Measurements from ENCODE around the gene CHST11.

Gene CHST11

GRCh38 chr12:104751594-104751993 is 294.8 kb downstream of the CHST11 start:
- Histone ChIP-seq H3K4me1 (ENCODE audit: control insufficient read depth, low read length) (peaks cover 20% of the 10 kb centered on the region), H3K27me3 (ENCODE audit: control insufficient read depth, low read length) (peaks cover 9% of the 10 kb centered on the region; the same call in 1 of the 2 replicates), H3K4me3 (ENCODE audit: low read length) (no peak overlapping the region), H3K79me2 (ENCODE audit: control insufficient read depth, low read length) (no peaks in the 10 kb centered on the region), H3K27ac (ENCODE audit: low read depth, low read length) (no peak overlapping the region), H3K4me2 (ENCODE audit: low read length) (no peak overlapping the region), H3K9me2 (replicated peaks; ENCODE audit: control insufficient read depth, low read length) (no peaks in the 10 kb centered on the region), H3K9me3 (ENCODE audit: control insufficient read depth, insufficient read depth, low read length) (no peaks in the 10 kb centered on the region), H4K20me1 (ENCODE audit: control insufficient read depth, insufficient read depth, low read depth, low read length) (peaks cover 3% of the 10 kb centered on the region; the same call in 1 of the 2 replicates), H3K36me3 (ENCODE audit: control insufficient read depth, low read length) (no peaks in the 10 kb centered on the region), H3F3A (ENCODE audit: control insufficient read depth, insufficient read depth) (no peaks in the 10 kb centered on the region)
- TF ChIP-seq EZH2phosphoT487 (IDR thresholded peaks at IDR 0.05; ENCODE audit: borderline replicate concordance, low read length), result no peak
- no peak for TF ChIP-seq CTCF (IDR thresholded peaks at IDR 0.05; ENCODE audit: low read depth, low read length, poor library complexity, severe bottlenecking)

GRCh38 chr12:104752016-104752415 is 295.3 kb downstream of the CHST11 start:
- H3K36me3 ChIP-seq (ENCODE audit: control insufficient read depth, low read length), result no peaks in the 10 kb centered on the region
- no peaks in the 10 kb centered on the region for H3F3A ChIP-seq (ENCODE audit: control insufficient read depth, insufficient read depth)
- no peak overlapping the region for H3K27ac ChIP-seq (ENCODE audit: low read depth, low read length)
- no peaks in the 10 kb centered on the region for H3K79me2 ChIP-seq (ENCODE audit: control insufficient read depth, low read length)
- H3K4me3 ChIP-seq (ENCODE audit: low read length), result no peak overlapping the region
- peaks cover 8% of the 10 kb centered on the region; the same call in 1 of the 2 replicates for H3K27me3 ChIP-seq (ENCODE audit: control insufficient read depth, low read length)
- H3K9me3 ChIP-seq (ENCODE audit: control insufficient read depth, insufficient read depth, low read length), result no peaks in the 10 kb centered on the region
- H3K9me2 ChIP-seq (replicated peaks; ENCODE audit: control insufficient read depth, low read length), result no peaks in the 10 kb centered on the region
- peaks cover 20% of the 10 kb centered on the region for H3K4me1 ChIP-seq (ENCODE audit: control insufficient read depth, low read length)
- peaks cover 2% of the 10 kb centered on the region; the same call in 1 of the 2 replicates for H4K20me1 ChIP-seq (ENCODE audit: control insufficient read depth, insufficient read depth, low read depth, low read length)
- TF ChIP-seq EZH2phosphoT487 (IDR thresholded peaks at IDR 0.05; ENCODE audit: borderline replicate concordance, low read length), result no peak
- no peak for TF ChIP-seq CTCF (IDR thresholded peaks at IDR 0.05; ENCODE audit: low read depth, low read length, poor library complexity, severe bottlenecking)
- no peak overlapping the region for H3K4me2 ChIP-seq (ENCODE audit: low read length)

GRCh38 chr12:104752881-104753280 is 296.1 kb downstream of the CHST11 start:
- TF ChIP-seq CTCF (IDR thresholded peaks at IDR 0.05; ENCODE audit: low read depth, low read length, poor library complexity, severe bottlenecking) (no peak), EZH2phosphoT487 (IDR thresholded peaks at IDR 0.05; ENCODE audit: borderline replicate concordance, low read length) (no peak)
- Histone ChIP-seq H3K27ac (ENCODE audit: low read depth, low read length) (no peak overlapping the region), H3K36me3 (ENCODE audit: control insufficient read depth, low read length) (no peaks in the 10 kb centered on the region), H3K4me1 (ENCODE audit: control insufficient read depth, low read length) (peaks cover 20% of the 10 kb centered on the region), H3K9me2 (replicated peaks; ENCODE audit: control insufficient read depth, low read length) (no peaks in the 10 kb centered on the region), H3K79me2 (ENCODE audit: control insufficient read depth, low read length) (no peaks in the 10 kb centered on the region), H4K20me1 (ENCODE audit: control insufficient read depth, insufficient read depth, low read depth, low read length) (no peaks in the 10 kb centered on the region), H3F3A (ENCODE audit: control insufficient read depth, insufficient read depth) (no peaks in the 10 kb centered on the region), H3K4me2 (ENCODE audit: low read length) (no peak overlapping the region), H3K9me3 (ENCODE audit: control insufficient read depth, insufficient read depth, low read length) (no peaks in the 10 kb centered on the region), H3K27me3 (ENCODE audit: control insufficient read depth, low read length) (0 out of 2 replicates have a peak, but pooled peaks cover 1% of the 10 kb centered on the region), H3K4me3 (ENCODE audit: low read length) (no peak overlapping the region)

Data from DOHH2 (cell line).